Endothelial cell of umbilical vein (primary cell): Measurements from ENCODE around the gene ZSCAN1. TPM values are rescaled to one million over a fixed set of nuclear protein-coding genes. Genes with fewer than 3 reads are reported as not detected.
A peak's percentile ranks its signal among the peaks of the same experiment; 100 is the strongest.

Experiments
- BruUV-seq: library from RNA; stranded (reverse); fragments of 400-500 nt; replicated peaks from 2 replicates; lab custom pipeline; 2021; lab: Mats Ljungman, UMichigan
- CTCF ChIA-PET: fragments of 300-600, 350-600 bp; sonication (Branson Sonifier 250); formaldehyde crosslinking; loops from one replicate; lab custom pipeline; 2021; ENCODE audit warnings: antibody characterized with exemption, inconsistent platforms; lab: Charles Lee
- POLR2A ChIA-PET: fragments of 300-600, 350-600 bp; sonication (Branson Sonifier 250); formaldehyde crosslinking; loops from one replicate; lab custom pipeline; 2021; ENCODE audit warnings: antibody characterized with exemption, inconsistent platforms; lab: Charles Lee
- DNase-seq: peaks from one replicate; pipeline ENCODE4 v3.0.0-alpha.2; 2011; ENCODE audit warnings: low read depth, low spot score
- FAIRE-seq: peaks from 2 replicates; lab custom pipeline; 2011; peaks lifted over from hg19 to GRCh38; lab: Jason Lieb, UNC
- H2AFZ ChIP-seq: 2 replicates; pipeline ENCODE4 v1.6.0; 2012; ENCODE audit warnings: low read depth, low read length, control low read depth, inconsistent platforms
- H3K27ac ChIP-seq: 2 replicates; pipeline ENCODE4 v1.5.1; 2011; ENCODE audit warnings: low read depth, mild to moderate bottlenecking, control low read depth, low read length, moderate library complexity; ENCODE audit not compliant: insufficient read depth
- H3K27me3 ChIP-seq, 2 experiments: 2 replicates each; pipeline versions ENCODE4 v1.6.0 to v1.6.1; 2011; ENCODE audit warnings: low read length in 2 of 2, mixed read lengths in 1 of 2; ENCODE audit not compliant: control insufficient read depth in 2 of 2, insufficient read depth in 2 of 2
- H3K36me3 ChIP-seq, 2 experiments: 2 replicates in 1 of 2; 3 replicates in 1 of 2; pipeline ENCODE4 v1.5.1; 2011; ENCODE audit warnings: low read length in 2 of 2, mild to moderate bottlenecking in 1 of 2, moderate library complexity in 1 of 2; ENCODE audit not compliant: control insufficient read depth in 2 of 2, insufficient read depth in 2 of 2; ENCODE audit errors: extremely low read depth in 1 of 2
- H3K4me1 ChIP-seq: 3 replicates; pipeline ENCODE4 v1.5.1; 2011; ENCODE audit warnings: mild to moderate bottlenecking, low read length; ENCODE audit not compliant: control insufficient read depth, insufficient read depth; ENCODE audit errors: extremely low read depth
- H3K4me2 ChIP-seq: 2 replicates; pipeline ENCODE4 v1.6.1; 2011; ENCODE audit warnings: low read length, control low read depth, mixed read lengths; ENCODE audit not compliant: insufficient read depth
- H3K4me3 ChIP-seq, 3 experiments: fragments of 200-600 bp in 1 of 3; sonication (generic), shearing (Covaris generic) in 1 of 3; replicated peaks in 1 of 3; 2 replicates each; pipeline ENCODE4 v1.5.1; 2011 to 2016; ENCODE audit warnings: control low read depth in 3 of 3, low read length in 3 of 3, mild to moderate bottlenecking in 2 of 3, inconsistent platforms in 1 of 3, low read depth in 1 of 3, moderate library complexity in 1 of 3; ENCODE audit not compliant: insufficient read depth in 1 of 3
- H3K79me2 ChIP-seq: 2 replicates; pipeline ENCODE4 v1.6.0; 2012; ENCODE audit warnings: low read length, inconsistent platforms; ENCODE audit not compliant: control insufficient read depth, insufficient read depth
- H3K9ac ChIP-seq: replicated peaks from 2 replicates; pipeline ENCODE3; 2011; ENCODE audit warnings: low read length, control low read depth; ENCODE audit not compliant: insufficient read depth; ENCODE audit errors: extremely low read depth
- H3K9me1 ChIP-seq: replicated peaks from 3 replicates; pipeline ENCODE4 v1.6.0; 2011; ENCODE audit warnings: mild to moderate bottlenecking, low read length; ENCODE audit not compliant: control insufficient read depth, insufficient read depth; ENCODE audit errors: extremely low read depth
- H3K9me3 ChIP-seq: replicated peaks from 2 replicates; pipeline ENCODE4 v1.5.1; 2012; ENCODE audit warnings: low read length, inconsistent platforms; ENCODE audit not compliant: control insufficient read depth, insufficient read depth
- H4K20me1 ChIP-seq: replicated peaks from 2 replicates; pipeline ENCODE3; 2011; ENCODE audit warnings: mild to moderate bottlenecking, low read length; ENCODE audit not compliant: control insufficient read depth, insufficient read depth; ENCODE audit errors: extremely low read depth
- CTCF ChIP-seq, 2 donors: IDR thresholded peaks; 1 replicate in 1 of 2; 2 replicates in 1 of 2; pipeline ENCODE4 v1.5.1; 2011; ENCODE audit warnings: low read length in 2 of 2, mild to moderate bottlenecking in 2 of 2, moderate library complexity in 2 of 2, control low read depth in 1 of 2, inconsistent platforms in 1 of 2, low read depth in 1 of 2; ENCODE audit not compliant: insufficient read depth in 1 of 2; ENCODE audit errors: extremely low read depth in 1 of 2
- GATA2 ChIP-seq: IDR thresholded peaks from 2 replicates; pipeline ENCODE4 v1.7.0; 2011; ENCODE audit warnings: low read depth, mild to moderate bottlenecking, moderate library complexity, mixed read lengths, low read length; ENCODE audit not compliant: insufficient read length, insufficient read depth
- MYC ChIP-seq: IDR thresholded peaks from one replicate; pipeline ENCODE4 v1.6.1; 2011; ENCODE audit warnings: mild to moderate bottlenecking, low read depth, low read length
- dilution Hi-C: fragments of 300-500 bp; cut with MboI; formaldehyde crosslinking; loops from one replicate; pipeline ENCODE4 v1.15.0; 2019; ENCODE audit warnings: low sequenced_read_pairs; ENCODE audit not compliant: extremely low pct_ligation_motif_present
- intact Hi-C: fragments of 100-400 bp; cut with micrococcal nuclease; formaldehyde crosslinking; loops from one replicate; pipeline ENCODE4 v1.10.0; 2022
- polyA plus RNA-seq, 4 experiments: library from polyadenylated mRNA; depleted of rRNA in 3 of 4; stranded (reverse) in 3 of 4; unstranded in 1 of 4; fragments of >200 nt; gene quantifications; 2 replicates each; pipeline versions ENCODE4 v1.2.1 to v1.2.3, GENCODE V29; 2011 to 2012; ENCODE audit warnings: missing spikeins in 1 of 4
- total RNA-seq: library from RNA; stranded (reverse); gene quantifications from 2 replicates; pipeline ENCODE4 v1.2.3, GENCODE V29; 2021

ZSCAN1 gene
- total and polyA plus RNA-seq, 2 donors (not counting 3 experiments of a cell fraction or from before 2014, with no cell fraction given) = 0.10 TPM; not detected in 1

GRCh38 chr19:58020129-58020528 lies 13.7 kb upstream of the ZSCAN1 start:
- Histone ChIP-seq H3K9ac (no peak overlapping the region), H2AFZ (no peak overlapping the region), H3K4me3 (no peak overlapping the region), H3K9me3 (peaks cover 1% of the 10 kb centered on the region), H3K27me3 (no peaks in the 10 kb centered on the region), H3K36me3 (no peaks in the 10 kb centered on the region), H3K79me2 (no peaks in the 10 kb centered on the region), H4K20me1 (no peaks in the 10 kb centered on the region), H3K27ac (no peak overlapping the region), H3K9me1 (no peaks in the 10 kb centered on the region), H3K4me1 (no peaks in the 10 kb centered on the region), H3K4me2 (no peak overlapping the region)
- TF ChIP-seq GATA2 = no peak
- intact Hi-C loops (no loop called here), dilution Hi-C loops (no loop called here)
- POLR2A ChIA-PET = no interaction called here
- BruUV-seq = no TSS peak
- FAIRE-seq (no peak), DNase-seq (no peak)
- CTCF ChIA-PET = no interaction called here

GRCh38 chr19:58021541-58022282 lies 12.1 kb upstream of the ZSCAN1 start:
- Histone ChIP-seq H2AFZ (no peak overlapping the region), H3K4me3 (no peak overlapping the region), H3K4me2 (no peak overlapping the region), H3K36me3 (no peaks in the 10 kb centered on the region), H3K9ac (no peak overlapping the region), H3K4me1 (no peaks in the 10 kb centered on the region), H3K27ac (no peak overlapping the region), H3K27me3 (no peaks in the 10 kb centered on the region), H3K9me1 (no peaks in the 10 kb centered on the region), H3K79me2 (no peaks in the 10 kb centered on the region), H3K9me3 (peaks cover 1% of the 10 kb centered on the region), H4K20me1 (no peaks in the 10 kb centered on the region)
- DNase-seq = peak; percentile 6
- intact Hi-C loops = loop anchor here (2.0 kb wide), 1 partner anchor 133 kb away; no protein-coding TSS in a partner anchor
- dilution Hi-C loops = no loop called here
- ChIA-PET POLR2A (no interaction called here), CTCF (no interaction called here)
- BruUV-seq = no TSS peak
- FAIRE-seq = no peak
- no peak for TF ChIP-seq MYC
- peak in 1 of 2 donors; percentile 12 for TF ChIP-seq CTCF (IDR thresholded peaks at IDR 0.05; ENCODE audit: extremely low read depth in 1 of 2, insufficient read depth in 1 of 2, low read depth in 1 of 2, low read length in 2 of 2)
